A549 (cell line): ENCODE data around the gene INTS7.

Source experiments
- JUN ChIP-seq, 2 experiments: fragments of >200 bp; sonication (Bioruptor Twin); formaldehyde crosslinking; IDR thresholded peaks; 2 replicates in 1 of 2; 3 replicates in 1 of 2; pipeline ENCODE4 v1.6.1; 2016 to 2017
- MAZ ChIP-seq: fragments of 150-350 bp; IDR thresholded peaks from 2 replicates; pipeline ENCODE4 v1.6.1; 2014; ENCODE audit warnings: antibody characterized with exemption, low read depth, low read length, borderline replicate concordance
- POLR2A ChIP-seq: IDR thresholded peaks from 2 replicates; pipeline ENCODE4 v1.6.1; 2012; ENCODE audit warnings: mild to moderate bottlenecking, low read length
- RAD21 ChIP-seq, 2 experiments: fragments of >200 bp in 1 of 2; sonication (Bioruptor Twin) in 1 of 2; formaldehyde crosslinking in 1 of 2; IDR thresholded peaks in 1 of 2; conservative IDR thresholded peaks in 1 of 2; 2 replicates in 1 of 2; 3 replicates in 1 of 2; pipeline ENCODE4 v1.6.1; 2012 to 2018; ENCODE audit warnings: inconsistent platforms in 1 of 2
- SMC3 ChIP-seq: fragments of >200 bp; sonication (Bioruptor Twin); formaldehyde crosslinking; IDR thresholded peaks from 3 replicates; pipeline ENCODE4 v1.6.1; 2018; ENCODE audit warnings: inconsistent platforms
- ZFP36 ChIP-seq: fragments of 450-650 bp; IDR thresholded peaks from 2 replicates; pipeline ENCODE4 v1.6.1; 2014; ENCODE audit warnings: borderline replicate concordance; ENCODE audit not compliant: partially characterized antibody
- TF ChIP-seq, protein P1 (sequence below): fragments of 250-450 bp; sonication (Bioruptor Pico); IDR thresholded peaks from 2 replicates; pipeline ENCODE4 v1.5.0; 2021; ENCODE audit warnings: mild to moderate bottlenecking, moderate library complexity, borderline replicate concordance
- TF ChIP-seq, protein P2 (sequence below): fragments of >200 bp; sonication (Bioruptor Twin); formaldehyde crosslinking; IDR thresholded peaks from 3 replicates; pipeline ENCODE4 v1.5.1; 2016
- TF ChIP-seq, protein P3 (sequence below): IDR thresholded peaks from 2 replicates; pipeline ENCODE4 v1.6.1; 2012
- TF ChIP-seq, protein P4 (sequence below): fragments of 200-600 bp; sonication (generic); IDR thresholded peaks from 2 replicates; pipeline ENCODE4 v1.6.1; 2016; ENCODE audit warnings: antibody characterized with exemption, mild to moderate bottlenecking, moderate library complexity
- TF ChIP-seq, protein P5 (sequence below): fragments of >200 bp; sonication (Bioruptor Twin); formaldehyde crosslinking; IDR thresholded peaks from 3 replicates; pipeline ENCODE4 v1.6.1; 2016

DNA sequence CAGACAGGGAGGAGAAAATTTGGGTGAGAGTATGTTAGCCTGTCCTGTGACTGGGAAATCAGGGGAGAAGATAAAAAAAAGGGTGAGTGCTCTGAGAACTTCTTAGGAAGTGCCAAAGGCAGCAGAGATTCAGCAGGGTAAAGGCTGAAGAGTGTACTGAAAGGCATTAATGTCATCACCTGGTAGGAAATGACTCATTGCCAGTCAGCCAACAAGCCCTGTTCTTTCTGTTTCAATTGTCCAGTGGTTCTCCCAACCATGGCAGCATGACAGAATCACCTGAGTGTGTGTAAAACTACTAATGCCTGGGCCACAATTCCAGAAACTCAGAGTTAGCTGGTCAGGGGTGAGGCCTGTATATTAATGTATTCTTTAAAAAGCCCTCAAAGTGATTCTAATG is 83.5 kb downstream of the INTS7 start:
- TF ChIP-seq, protein P1, sequence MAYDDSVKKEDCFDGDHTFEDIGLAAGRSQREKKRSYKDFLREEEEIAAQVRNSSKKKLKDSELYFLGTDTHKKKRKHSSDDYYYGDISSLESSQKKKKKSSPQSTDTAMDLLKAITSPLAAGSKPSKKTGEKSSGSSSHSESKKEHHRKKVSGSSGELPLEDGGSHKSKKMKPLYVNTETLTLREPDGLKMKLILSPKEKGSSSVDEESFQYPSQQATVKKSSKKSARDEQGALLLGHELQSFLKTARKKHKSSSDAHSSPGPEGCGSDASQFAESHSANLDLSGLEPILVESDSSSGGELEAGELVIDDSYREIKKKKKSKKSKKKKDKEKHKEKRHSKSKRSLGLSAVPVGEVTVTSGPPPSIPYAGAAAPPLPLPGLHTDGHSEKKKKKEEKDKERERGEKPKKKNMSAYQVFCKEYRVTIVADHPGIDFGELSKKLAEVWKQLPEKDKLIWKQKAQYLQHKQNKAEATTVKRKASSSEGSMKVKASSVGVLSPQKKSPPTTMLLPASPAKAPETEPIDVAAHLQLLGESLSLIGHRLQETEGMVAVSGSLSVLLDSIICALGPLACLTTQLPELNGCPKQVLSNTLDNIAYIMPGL (CRISPR knock-in tag) = no peak
- TF ChIP-seq, protein P2, sequence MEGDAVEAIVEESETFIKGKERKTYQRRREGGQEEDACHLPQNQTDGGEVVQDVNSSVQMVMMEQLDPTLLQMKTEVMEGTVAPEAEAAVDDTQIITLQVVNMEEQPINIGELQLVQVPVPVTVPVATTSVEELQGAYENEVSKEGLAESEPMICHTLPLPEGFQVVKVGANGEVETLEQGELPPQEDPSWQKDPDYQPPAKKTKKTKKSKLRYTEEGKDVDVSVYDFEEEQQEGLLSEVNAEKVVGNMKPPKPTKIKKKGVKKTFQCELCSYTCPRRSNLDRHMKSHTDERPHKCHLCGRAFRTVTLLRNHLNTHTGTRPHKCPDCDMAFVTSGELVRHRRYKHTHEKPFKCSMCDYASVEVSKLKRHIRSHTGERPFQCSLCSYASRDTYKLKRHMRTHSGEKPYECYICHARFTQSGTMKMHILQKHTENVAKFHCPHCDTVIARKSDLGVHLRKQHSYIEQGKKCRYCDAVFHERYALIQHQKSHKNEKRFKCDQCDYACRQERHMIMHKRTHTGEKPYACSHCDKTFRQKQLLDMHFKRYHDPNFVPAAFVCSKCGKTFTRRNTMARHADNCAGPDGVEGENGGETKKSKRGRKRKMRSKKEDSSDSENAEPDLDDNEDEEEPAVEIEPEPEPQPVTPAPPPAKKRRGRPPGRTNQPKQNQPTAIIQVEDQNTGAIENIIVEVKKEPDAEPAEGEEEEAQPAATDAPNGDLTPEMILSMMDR = no peak
- TF ChIP-seq SMC3 (no peak), RAD21 (conservative IDR thresholded peaks at IDR 0.05 in 1 of 2, IDR thresholded peaks at IDR 0.05 in 1 of 2) (no peak), POLR2A (no peak), JUN (IDR thresholded peaks at IDR 0.05) (no peak), ZFP36 (no peak), MAZ (no peak)
- TF ChIP-seq, protein P3, sequence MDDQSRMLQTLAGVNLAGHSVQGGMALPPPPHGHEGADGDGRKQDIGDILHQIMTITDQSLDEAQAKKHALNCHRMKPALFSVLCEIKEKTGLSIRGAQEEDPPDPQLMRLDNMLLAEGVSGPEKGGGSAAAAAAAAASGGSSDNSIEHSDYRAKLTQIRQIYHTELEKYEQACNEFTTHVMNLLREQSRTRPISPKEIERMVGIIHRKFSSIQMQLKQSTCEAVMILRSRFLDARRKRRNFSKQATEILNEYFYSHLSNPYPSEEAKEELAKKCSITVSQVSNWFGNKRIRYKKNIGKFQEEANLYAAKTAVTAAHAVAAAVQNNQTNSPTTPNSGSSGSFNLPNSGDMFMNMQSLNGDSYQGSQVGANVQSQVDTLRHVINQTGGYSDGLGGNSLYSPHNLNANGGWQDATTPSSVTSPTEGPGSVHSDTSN = no peak
- TF ChIP-seq, protein P4, sequence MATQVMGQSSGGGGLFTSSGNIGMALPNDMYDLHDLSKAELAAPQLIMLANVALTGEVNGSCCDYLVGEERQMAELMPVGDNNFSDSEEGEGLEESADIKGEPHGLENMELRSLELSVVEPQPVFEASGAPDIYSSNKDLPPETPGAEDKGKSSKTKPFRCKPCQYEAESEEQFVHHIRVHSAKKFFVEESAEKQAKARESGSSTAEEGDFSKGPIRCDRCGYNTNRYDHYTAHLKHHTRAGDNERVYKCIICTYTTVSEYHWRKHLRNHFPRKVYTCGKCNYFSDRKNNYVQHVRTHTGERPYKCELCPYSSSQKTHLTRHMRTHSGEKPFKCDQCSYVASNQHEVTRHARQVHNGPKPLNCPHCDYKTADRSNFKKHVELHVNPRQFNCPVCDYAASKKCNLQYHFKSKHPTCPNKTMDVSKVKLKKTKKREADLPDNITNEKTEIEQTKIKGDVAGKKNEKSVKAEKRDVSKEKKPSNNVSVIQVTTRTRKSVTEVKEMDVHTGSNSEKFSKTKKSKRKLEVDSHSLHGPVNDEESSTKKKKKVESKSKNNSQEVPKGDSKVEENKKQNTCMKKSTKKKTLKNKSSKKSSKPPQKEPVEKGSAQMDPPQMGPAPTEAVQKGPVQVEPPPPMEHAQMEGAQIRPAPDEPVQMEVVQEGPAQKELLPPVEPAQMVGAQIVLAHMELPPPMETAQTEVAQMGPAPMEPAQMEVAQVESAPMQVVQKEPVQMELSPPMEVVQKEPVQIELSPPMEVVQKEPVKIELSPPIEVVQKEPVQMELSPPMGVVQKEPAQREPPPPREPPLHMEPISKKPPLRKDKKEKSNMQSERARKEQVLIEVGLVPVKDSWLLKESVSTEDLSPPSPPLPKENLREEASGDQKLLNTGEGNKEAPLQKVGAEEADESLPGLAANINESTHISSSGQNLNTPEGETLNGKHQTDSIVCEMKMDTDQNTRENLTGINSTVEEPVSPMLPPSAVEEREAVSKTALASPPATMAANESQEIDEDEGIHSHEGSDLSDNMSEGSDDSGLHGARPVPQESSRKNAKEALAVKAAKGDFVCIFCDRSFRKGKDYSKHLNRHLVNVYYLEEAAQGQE = no peak
- TF ChIP-seq, protein P5, sequence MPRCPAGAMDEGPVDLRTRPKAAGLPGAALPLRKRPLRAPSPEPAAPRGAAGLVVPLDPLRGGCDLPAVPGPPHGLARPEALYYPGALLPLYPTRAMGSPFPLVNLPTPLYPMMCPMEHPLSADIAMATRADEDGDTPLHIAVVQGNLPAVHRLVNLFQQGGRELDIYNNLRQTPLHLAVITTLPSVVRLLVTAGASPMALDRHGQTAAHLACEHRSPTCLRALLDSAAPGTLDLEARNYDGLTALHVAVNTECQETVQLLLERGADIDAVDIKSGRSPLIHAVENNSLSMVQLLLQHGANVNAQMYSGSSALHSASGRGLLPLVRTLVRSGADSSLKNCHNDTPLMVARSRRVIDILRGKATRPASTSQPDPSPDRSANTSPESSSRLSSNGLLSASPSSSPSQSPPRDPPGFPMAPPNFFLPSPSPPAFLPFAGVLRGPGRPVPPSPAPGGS = no peak
